H9 (cell line): ENCODE results near the gene TMEM266. TPM values are rescaled to one million over a fixed set of nuclear protein-coding genes. Genes with fewer than 3 reads are reported as not detected.

Experiments
- DNase-seq: peaks from one replicate; pipeline ENCODE4 v3.0.0-alpha.2; 2017
- H2AFZ ChIP-seq: one replicate; pipeline ENCODE4 v1.6.1; 2013; ENCODE audit warnings: mild to moderate bottlenecking, low read length, control low read depth, moderate library complexity
- H2AK5ac ChIP-seq: 2 replicates; pipeline ENCODE4 v1.6.1; 2013; ENCODE audit warnings: low read length, control low read depth, mixed read lengths; ENCODE audit not compliant: insufficient read length
- H2BK120ac ChIP-seq: one replicate; pipeline ENCODE4 v1.6.1; 2013; ENCODE audit warnings: low read depth, mild to moderate bottlenecking, low read length, control low read depth, inconsistent platforms; ENCODE audit not compliant: poor library complexity, severe bottlenecking
- H2BK12ac ChIP-seq: 2 replicates; pipeline ENCODE4 v1.6.1; 2013; ENCODE audit warnings: low read length, control low read depth, mixed read lengths, low read depth; ENCODE audit not compliant: insufficient read length
- H2BK15ac ChIP-seq: 2 replicates; pipeline ENCODE4 v1.6.1; 2013; ENCODE audit warnings: low read depth, low read length, control low read depth
- H2BK20ac ChIP-seq: one replicate; pipeline ENCODE4 v1.6.1; 2013; ENCODE audit warnings: low read depth, mild to moderate bottlenecking, low read length, control low read depth, inconsistent platforms; ENCODE audit not compliant: poor library complexity, severe bottlenecking
- H2BK5ac ChIP-seq: 2 replicates; pipeline ENCODE4 v1.6.1; 2013; ENCODE audit warnings: low read length, control low read depth, mixed read lengths; ENCODE audit not compliant: insufficient read length
- H3K14ac ChIP-seq: 2 replicates; pipeline ENCODE4 v1.6.1; 2013; ENCODE audit warnings: low read length, control low read depth; ENCODE audit not compliant: insufficient read depth
- H3K18ac ChIP-seq: 2 replicates; pipeline ENCODE4 v1.6.1; 2013; ENCODE audit warnings: low read depth, mild to moderate bottlenecking, mixed read lengths, low read length, control low read depth; ENCODE audit not compliant: insufficient read length
- H3K23ac ChIP-seq: 2 replicates; pipeline ENCODE4 v1.6.1; 2013; ENCODE audit warnings: low read length, control low read depth, mixed read lengths, low read depth; ENCODE audit not compliant: insufficient read length
- H3K23me2 ChIP-seq: 2 replicates; pipeline ENCODE4 v1.6.1; 2013; ENCODE audit warnings: low read depth, mild to moderate bottlenecking, mixed read lengths, low read length, control low read depth; ENCODE audit not compliant: insufficient read length, poor library complexity, severe bottlenecking
- H3K27ac ChIP-seq: 2 replicates; pipeline ENCODE4 v1.5.1; 2013; ENCODE audit warnings: low read length, control low read depth, mixed read lengths, low read depth; ENCODE audit not compliant: insufficient read length
- H3K27me3 ChIP-seq: 2 replicates; pipeline ENCODE4 v1.6.1; 2013; ENCODE audit warnings: low read length, control low read depth, inconsistent platforms; ENCODE audit not compliant: insufficient read depth
- H3K4ac ChIP-seq: 2 replicates; pipeline ENCODE4 v1.6.1; 2013; ENCODE audit warnings: low read depth, mild to moderate bottlenecking, control low read depth, inconsistent platforms, low read length, moderate library complexity
- H3K4me1 ChIP-seq: 2 replicates; pipeline ENCODE4 v1.6.1; 2013; ENCODE audit warnings: low read length, control low read depth, inconsistent platforms; ENCODE audit not compliant: insufficient read depth
- H3K4me2 ChIP-seq: 2 replicates; pipeline ENCODE4 v1.6.1; 2013; ENCODE audit warnings: low read length, control low read depth, mixed read lengths; ENCODE audit not compliant: insufficient read length, insufficient read depth
- H3K56ac ChIP-seq: 2 replicates; pipeline ENCODE4 v1.6.1; 2013; ENCODE audit warnings: low read depth, mild to moderate bottlenecking, mixed read lengths, low read length, control low read depth; ENCODE audit not compliant: insufficient read length
- H3K79me1 ChIP-seq: 2 replicates; pipeline ENCODE4 v1.6.1; 2013; ENCODE audit warnings: low read depth, mild to moderate bottlenecking, moderate library complexity, low read length, control low read depth, inconsistent platforms; ENCODE audit not compliant: insufficient read depth, poor library complexity, severe bottlenecking
- H3K79me2 ChIP-seq: 2 replicates; pipeline ENCODE4 v1.6.1; 2013; ENCODE audit warnings: low read length, control low read depth, inconsistent platforms; ENCODE audit not compliant: insufficient read depth
- H3K9ac ChIP-seq: 2 replicates; pipeline ENCODE4 v1.6.1; 2013; ENCODE audit warnings: low read length, control low read depth, mixed read lengths; ENCODE audit not compliant: insufficient read length; ENCODE audit errors: extremely low read depth
- H3K9me3 ChIP-seq: one replicate; pipeline ENCODE4 v1.6.1; 2013; ENCODE audit warnings: low read depth, low read length, inconsistent platforms; ENCODE audit not compliant: control insufficient read depth
- H3T11ph ChIP-seq: one replicate; pipeline ENCODE4 v1.6.1; 2013; ENCODE audit warnings: mild to moderate bottlenecking, low read length, control low read depth, inconsistent platforms
- H4K20me1 ChIP-seq: one replicate; pipeline ENCODE4 v1.6.1; 2013; ENCODE audit not compliant: control insufficient read depth, insufficient read length, insufficient read depth
- H4K5ac ChIP-seq: 2 replicates; pipeline ENCODE4 v1.6.1; 2013; ENCODE audit warnings: low read depth, mild to moderate bottlenecking, mixed read lengths, low read length, control low read depth; ENCODE audit not compliant: insufficient read length
- H4K8ac ChIP-seq: replicated peaks from 2 replicates; pipeline ENCODE4 v1.6.1; 2013; ENCODE audit warnings: low read length, control low read depth, mixed read lengths, low read depth; ENCODE audit not compliant: insufficient read length
- H4K91ac ChIP-seq: 2 replicates; pipeline ENCODE4 v1.6.1; 2013; ENCODE audit warnings: low read depth, mild to moderate bottlenecking, moderate library complexity, mixed read lengths, low read length, control low read depth; ENCODE audit not compliant: insufficient read length
- H3K27ac Mint-ChIP-seq, 3 experiments: 2 replicates in 2 of 3; 3 replicates in 1 of 3; pipeline ENCODE4 v1.8.0; 2020 to 2021; ENCODE audit warnings: mixed read lengths in 3 of 3, mild to moderate bottlenecking in 1 of 3, moderate library complexity in 1 of 3
- H3K27me3 Mint-ChIP-seq: 2 replicates; pipeline ENCODE4 v1.8.0; 2021; ENCODE audit warnings: low read depth, mild to moderate bottlenecking, moderate library complexity, mixed read lengths
- H3K36me3 Mint-ChIP-seq, 3 experiments: 2 replicates in 2 of 3; 3 replicates in 1 of 3; pipeline ENCODE4 v1.8.0; 2020 to 2021; ENCODE audit warnings: low read depth in 3 of 3, mixed read lengths in 3 of 3; ENCODE audit not compliant: insufficient read depth in 1 of 3
- H3K4me1 Mint-ChIP-seq, 2 experiments: 2 replicates each; pipeline ENCODE4 v1.8.0; 2020; ENCODE audit warnings: mixed read lengths in 2 of 2
- H3K4me3 Mint-ChIP-seq, 2 experiments: 2 replicates in 1 of 2; 3 replicates in 1 of 2; pipeline ENCODE4 v1.8.0; 2020 to 2021; ENCODE audit warnings: mild to moderate bottlenecking in 2 of 2, mixed read lengths in 2 of 2, moderate library complexity in 1 of 2
- H3K9me3 Mint-ChIP-seq, 2 experiments: 2 replicates in 1 of 2; 3 replicates in 1 of 2; pipeline ENCODE4 v1.8.0; 2020; ENCODE audit warnings: mild to moderate bottlenecking in 2 of 2, mixed read lengths in 2 of 2, moderate library complexity in 1 of 2
- CTCF ChIP-seq: fragments of 200-600 bp; sonication (generic); conservative IDR thresholded peaks from 3 replicates; pipeline ENCODE4 v1.8.0; 2021; ENCODE audit warnings: antibody characterized with exemption, mild to moderate bottlenecking
- WGBS: extraction: QIAGEN DNeasy Blood & Tissue Kit; methylation state at CpG from one replicate; pipeline ENCODE4 v1.1.7; 2013; ENCODE audit warnings: missing lambda C conversion rate, low lambda C conversion rate, mixed read lengths; ENCODE audit not compliant: insufficient read length; ENCODE audit errors: extremely low coverage; 5-methylcytosine and 5-hydroxymethylcytosine counted together
- total RNA-seq: library from RNA; stranded (reverse); gene quantifications from 2 replicates; pipeline ENCODE4 v1.2.1, GENCODE V29; 2021

The TMEM266 gene
- total RNA-seq, 1 experiment from 2014 or later = 0.81 TPM

- TF ChIP-seq CTCF = no peak
- WGBS = no CpG with 5 or more reads among the region's 16 CpGs
These were observed 110.4 kb downstream of the TMEM266 start for GRCh38 chr15:76169911-76170800.

More at GRCh38 chr15:76169911-76170800, 110.4 kb downstream of the TMEM266 start:
- no peak overlapping the region for H2AFZ ChIP-seq
- H3K14ac ChIP-seq = no peak overlapping the region
- no peak overlapping the region for H2BK12ac ChIP-seq
- no peaks in the 10 kb centered on the region for H3K9me3 Mint-ChIP-seq
- peaks cover 6% of the 10 kb centered on the region for H3K27me3 Mint-ChIP-seq
- no peak overlapping the region for H3K27ac ChIP-seq
- H3K56ac ChIP-seq = no peak overlapping the region
- H2AK5ac ChIP-seq = no peak overlapping the region
- H2BK5ac ChIP-seq = no peak overlapping the region
- no peaks in the 10 kb centered on the region for H3K23me2 ChIP-seq
- H3K27ac Mint-ChIP-seq = no peak overlapping the region
- H2BK15ac ChIP-seq = no peak overlapping the region
- H2BK120ac ChIP-seq = no peak overlapping the region
- H3T11ph ChIP-seq = no peak overlapping the region
- no peak overlapping the region for H3K4me3 Mint-ChIP-seq
- H3K9me3 ChIP-seq = no peaks in the 10 kb centered on the region
- H3K4me2 ChIP-seq = no peak overlapping the region
- no peak overlapping the region for H4K5ac ChIP-seq
- no peaks in the 10 kb centered on the region for H3K79me1 ChIP-seq
- H3K79me2 ChIP-seq = no peaks in the 10 kb centered on the region
- H3K4me1 ChIP-seq = no peaks in the 10 kb centered on the region; the same call in 1 of the 2 replicates
- H3K4me1 Mint-ChIP-seq = peaks cover 8 to 9% of the 10 kb centered on the region in 2 experiments
- no peak overlapping the region for H2BK20ac ChIP-seq
- no peak for DNase-seq
- H3K9ac ChIP-seq = no peak overlapping the region
- no peak overlapping the region for H3K23ac ChIP-seq
- no peaks in the 10 kb centered on the region for H3K27me3 ChIP-seq
- H3K18ac ChIP-seq = no peak overlapping the region
- peaks cover 3% of the 10 kb centered on the region for H4K20me1 ChIP-seq
- no peaks in the 10 kb centered on the region; a peak in 1 of 7 replicates for H3K36me3 Mint-ChIP-seq
- H4K91ac ChIP-seq = no peak overlapping the region
- no peak overlapping the region for H4K8ac ChIP-seq
- no peak overlapping the region for H3K4ac ChIP-seq
